Hematopoietic multipotent progenitor cell (in vitro differentiated cells): ENCODE data around the gene BLVRA. TPM values are rescaled to one million over a fixed set of nuclear protein-coding genes. Genes with fewer than 3 reads are reported as not detected.
"Not testable (repeated sequence)": the region's sequence is repeated elsewhere in the genome, so short reads cannot be mapped to it uniquely, and the experiment has no call there.

Experiments
- DNase-seq, 3 donors: peaks; one replicate each; pipeline ENCODE4 v3.0.0-alpha.2; 2011 to 2015; ENCODE audit warnings: low read depth in 2 of 3, low spot score in 2 of 3
- total RNA-seq: library from RNA; depleted of rRNA; stranded (reverse); fragments of >200 nt; gene quantifications from one replicate; pipeline ENCODE4 v1.2.3, GENCODE V29; 2012

The BLVRA gene
- total RNA-seq, 1 donor, result 22.6 TPM

DNA sequence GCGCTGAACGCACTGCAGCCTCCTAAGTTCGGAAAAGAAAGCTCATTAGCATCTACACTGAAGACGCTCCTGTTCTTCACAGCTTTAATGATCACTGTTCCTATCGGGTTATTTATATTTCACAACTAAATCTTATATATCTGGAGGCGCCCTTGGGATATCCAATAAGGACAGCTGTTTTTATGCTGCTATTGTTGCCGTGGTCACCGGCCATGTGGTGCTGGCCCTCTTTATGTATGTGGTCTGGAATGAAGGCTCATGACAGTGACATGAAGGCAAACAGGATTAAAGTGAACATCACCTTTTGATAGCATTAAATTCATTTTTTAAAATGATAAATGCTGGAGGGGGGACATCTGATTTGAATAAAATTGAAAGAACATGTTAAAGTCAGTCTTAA, 8.8 kb downstream of the BLVRA start:
- no peak for DNase-seq

DNA sequence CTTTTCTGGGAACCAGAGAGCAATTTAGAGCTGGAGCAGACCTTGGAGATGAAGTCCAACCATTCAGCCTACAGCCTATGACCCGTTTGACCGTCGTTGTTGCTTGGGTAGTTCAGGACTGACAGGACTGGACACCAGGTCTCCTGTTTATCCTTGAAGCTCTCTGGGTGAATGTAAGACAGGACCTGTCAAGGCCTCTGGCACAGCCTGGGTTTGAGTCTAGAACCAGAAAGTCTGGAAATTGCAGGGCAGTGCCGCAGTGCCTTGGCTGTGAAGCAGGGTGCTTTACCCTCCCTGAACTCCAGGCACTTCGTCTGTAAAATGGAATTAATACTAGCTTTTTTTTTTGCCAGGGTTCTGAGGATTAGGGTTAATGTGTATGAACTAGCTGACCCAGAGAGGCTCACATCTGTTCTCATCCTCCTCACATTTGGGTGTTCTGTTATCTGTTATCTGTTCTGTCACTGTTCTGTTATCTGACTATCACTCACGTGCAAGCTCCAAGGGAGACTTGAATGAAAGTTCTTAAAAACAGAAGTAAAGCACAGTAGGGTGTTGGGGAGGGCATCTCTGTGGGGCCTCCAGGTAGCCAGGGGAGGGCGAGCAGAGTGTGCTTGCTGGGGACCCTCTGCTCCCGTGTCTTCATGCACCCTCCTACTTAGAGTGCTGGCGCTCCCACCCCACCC, 9.9 kb downstream of the BLVRA start:
- no peak for DNase-seq

DNA sequence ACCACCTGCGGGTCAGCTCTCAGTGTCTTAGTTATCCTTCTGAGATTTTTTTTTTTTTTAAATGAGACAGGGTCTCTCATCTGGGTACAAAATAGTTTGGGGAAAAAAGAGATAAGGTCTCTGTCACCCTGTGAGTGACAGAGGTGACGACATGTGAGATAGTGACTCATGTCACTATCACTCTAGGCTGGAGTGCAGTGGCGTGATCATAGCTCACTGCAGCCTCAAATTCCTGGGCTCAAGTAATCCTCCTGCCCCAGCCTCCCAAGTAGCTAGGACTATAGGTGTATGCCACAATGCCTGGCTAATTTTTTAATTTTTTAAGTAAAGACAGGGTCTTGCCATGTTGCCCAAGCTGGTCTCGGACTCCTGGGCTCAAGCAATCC, 10.4 kb downstream of the BLVRA start:
- DNase-seq, result no peak

DNA sequence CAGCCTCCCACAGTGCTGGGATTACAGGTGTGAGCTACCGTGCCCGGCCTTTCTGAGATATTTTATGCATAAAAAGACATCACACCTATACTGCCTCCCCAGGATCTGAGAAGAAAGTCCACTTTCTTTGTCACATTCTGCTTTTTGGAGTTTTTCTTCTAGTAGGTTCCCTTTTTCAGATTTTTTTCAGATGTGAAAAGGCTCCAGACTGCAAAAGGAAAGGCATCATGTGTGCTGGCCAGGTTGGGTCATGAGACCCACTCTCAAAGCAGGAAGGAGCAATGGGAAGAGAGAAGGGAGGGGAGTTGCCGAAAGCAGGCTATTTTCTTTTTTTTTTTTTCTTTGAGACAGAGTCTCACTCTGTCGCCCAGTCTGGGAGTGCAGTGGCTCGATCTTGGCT, 10.8 kb downstream of the BLVRA start:
- peak in 2 of 3 donors; percentile 47 to 68 for DNase-seq

DNA sequence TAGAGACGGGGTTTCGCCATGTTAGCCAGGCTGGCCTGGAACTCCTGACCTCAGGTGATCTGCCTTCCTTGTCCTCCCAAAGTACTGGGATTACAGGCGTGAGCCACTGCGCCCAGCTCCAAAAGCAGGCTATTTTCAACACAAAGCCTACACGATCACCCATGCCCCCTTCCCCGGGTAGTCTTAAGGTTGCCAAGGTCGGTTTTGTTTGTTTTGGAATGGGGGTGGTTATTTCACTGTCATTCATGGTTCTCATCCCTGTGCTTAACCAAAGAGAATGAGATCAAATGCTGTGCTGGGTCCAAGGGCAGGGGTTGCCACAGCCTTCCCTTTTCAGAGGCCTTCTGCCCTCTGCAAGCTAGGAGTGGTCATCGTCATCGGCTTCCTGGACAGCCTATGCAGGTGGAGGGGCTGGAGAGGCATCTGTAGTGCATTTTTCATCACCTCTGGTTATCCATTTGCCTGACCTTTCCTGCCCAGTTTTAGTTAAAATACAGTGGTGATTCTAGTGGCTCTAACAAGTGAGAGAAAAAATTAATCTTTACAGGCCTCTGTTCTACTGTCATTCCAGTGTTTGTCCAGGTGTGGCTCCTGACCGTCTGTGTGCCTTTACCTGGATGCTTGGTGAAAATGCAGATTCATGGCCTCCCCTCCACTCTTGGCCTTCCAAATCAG, 11.4 kb downstream of the BLVRA start:
- no peak for DNase-seq

DNA sequence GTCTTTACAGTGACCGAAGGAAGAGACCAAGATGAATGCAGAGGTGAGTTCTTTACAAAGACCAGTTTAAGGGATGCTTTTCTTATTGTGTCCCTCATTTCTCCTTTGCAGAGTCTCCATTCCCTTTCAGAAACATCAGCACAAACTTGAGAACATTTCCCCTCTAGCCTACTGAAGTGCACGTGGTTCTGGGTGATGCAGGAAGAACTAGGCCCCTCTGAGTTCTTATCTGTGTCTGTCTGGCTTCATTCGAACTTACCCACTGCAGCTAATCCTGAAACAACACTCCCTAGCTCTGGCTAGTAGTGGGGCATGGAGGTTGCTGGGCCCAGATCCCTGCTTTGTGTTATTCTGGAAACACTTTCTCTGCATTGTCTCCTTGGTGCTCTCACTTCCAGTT, 12.6 kb downstream of the BLVRA start:
- no peak for DNase-seq

DNA sequence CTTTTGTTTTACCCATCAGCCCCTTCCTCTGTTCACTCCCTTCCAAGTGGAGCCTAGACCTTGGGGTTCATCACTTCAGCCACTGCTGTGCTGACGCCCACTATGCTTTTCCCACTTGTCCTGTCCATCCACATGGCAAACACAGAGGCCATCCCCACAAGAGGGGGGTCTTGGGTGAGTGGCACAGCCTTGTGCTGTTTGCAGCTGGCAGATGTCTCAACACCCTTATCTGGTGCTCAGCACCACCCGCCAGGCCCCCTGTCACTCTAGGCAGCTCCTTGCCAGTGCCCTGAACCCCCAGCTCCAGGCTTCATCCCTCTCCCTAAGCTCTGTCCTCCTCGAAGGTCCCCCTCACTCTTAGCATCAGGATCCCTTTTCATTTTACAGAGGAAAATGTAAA, 13.1 kb downstream of the BLVRA start:
- no peak for DNase-seq

DNA sequence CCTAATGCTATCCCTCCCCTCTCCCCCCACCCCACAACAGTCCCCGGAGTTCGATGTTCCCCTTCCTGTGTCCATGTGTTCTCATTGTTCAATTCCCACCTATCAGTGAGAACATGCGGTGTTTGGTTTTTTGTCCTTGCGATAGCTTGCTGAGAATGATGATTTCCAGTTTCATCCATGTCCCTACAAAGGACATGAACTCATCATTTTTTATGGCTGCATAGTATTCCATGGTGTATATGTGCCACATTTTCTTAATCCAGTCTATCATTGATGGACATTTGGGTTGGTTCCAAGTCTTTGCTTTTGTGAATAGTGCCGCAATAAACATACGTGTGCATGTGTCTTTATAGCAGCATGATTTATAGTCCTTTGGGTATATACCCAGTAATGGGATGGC, 14.8 kb downstream of the BLVRA start:
- not testable (repeated sequence) for DNase-seq

DNA sequence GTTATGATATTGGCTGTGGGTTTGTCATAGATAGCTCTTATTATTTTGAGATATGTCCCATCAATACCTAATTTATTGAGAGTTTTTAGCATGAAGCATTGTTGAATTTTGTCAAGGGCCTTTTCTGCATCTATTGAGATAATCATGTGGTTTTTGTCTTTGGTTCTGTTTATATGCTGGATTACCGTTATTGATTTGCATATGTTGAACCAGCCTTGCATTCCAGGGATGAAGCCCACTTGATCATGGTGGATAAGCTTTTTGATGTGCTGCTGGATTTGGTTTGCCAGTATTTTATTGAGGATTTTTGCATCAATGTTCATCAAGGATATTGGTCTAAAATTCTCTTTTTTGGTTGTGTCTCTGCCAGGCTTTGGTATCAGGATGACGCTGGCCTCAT, 16.8 kb downstream of the BLVRA start:
- DNase-seq, result not testable (repeated sequence)

DNA sequence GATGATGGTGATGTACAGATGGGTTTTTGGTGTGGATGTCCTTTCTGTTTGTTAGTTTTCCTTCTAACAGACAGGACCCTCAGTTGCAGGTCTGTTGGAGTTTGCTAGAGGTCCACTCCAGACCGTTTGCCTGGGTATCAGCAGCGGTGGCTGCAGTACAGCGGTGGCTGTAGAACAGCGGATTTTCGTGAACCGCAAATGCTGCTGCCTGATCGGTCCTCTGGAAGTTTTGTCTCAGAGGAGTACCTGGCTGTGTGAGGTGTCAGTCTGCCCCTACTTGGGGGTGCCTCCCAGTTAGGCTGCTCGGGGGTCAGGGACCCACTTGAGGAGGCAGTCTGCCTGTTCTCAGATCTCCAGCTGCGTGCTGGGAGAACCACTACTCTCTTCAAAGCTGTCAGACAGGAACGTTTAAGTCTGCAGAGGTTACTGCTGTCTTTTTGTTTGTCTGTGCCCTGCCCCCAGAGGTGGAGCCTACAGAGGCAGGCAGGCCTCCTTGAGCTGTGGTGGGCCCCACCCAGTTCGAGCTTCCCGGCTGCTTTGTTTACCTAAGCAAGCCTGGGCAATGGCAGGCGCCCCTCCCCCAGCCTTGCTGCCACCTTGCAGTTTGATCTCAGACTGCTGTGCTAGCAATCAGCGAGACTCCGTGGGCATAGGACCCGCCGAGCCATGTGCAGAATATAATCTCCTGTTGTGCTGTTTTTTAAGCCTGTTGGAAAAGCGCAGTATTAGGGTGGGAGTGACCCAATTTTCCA, 20.0 kb downstream of the BLVRA start:
- DNase-seq, result not testable (repeated sequence)

DNA sequence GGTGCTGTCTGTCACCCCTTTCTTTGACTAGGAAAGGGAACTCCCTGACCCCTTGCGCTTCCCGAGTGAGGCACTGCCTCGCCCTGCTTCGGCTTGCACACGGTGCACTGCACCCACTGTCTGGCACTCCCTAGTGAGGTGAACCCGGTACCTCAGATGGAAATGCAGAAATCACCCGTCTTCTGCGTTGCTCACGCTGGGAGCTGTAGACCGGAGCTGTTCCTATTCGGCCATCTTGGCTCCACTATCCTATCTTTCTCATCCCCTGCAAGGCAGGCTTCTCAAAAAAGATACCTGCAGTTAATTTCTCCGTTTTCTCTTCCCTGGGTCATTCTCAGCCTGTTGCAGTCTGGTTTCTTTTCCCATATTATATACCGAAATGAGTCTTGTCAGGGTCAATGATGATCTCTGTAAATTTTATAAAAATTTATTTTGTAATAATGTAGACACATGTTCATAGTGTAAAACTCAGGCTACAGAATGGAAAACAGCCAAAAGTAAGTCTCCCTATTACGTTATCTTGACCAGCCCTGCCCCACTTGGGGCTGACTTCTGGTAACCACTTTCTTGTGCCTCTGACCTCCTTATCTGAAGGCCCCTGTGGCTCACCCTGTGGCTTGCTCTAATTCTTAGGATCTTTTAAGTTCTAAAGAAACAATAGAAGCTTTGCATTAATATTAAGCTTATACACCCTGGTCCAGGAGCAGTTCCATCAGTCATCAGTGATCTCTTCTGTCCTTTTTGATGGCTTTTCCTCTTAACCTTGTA, 20.7 kb downstream of the BLVRA start:
- no peak for DNase-seq

DNA sequence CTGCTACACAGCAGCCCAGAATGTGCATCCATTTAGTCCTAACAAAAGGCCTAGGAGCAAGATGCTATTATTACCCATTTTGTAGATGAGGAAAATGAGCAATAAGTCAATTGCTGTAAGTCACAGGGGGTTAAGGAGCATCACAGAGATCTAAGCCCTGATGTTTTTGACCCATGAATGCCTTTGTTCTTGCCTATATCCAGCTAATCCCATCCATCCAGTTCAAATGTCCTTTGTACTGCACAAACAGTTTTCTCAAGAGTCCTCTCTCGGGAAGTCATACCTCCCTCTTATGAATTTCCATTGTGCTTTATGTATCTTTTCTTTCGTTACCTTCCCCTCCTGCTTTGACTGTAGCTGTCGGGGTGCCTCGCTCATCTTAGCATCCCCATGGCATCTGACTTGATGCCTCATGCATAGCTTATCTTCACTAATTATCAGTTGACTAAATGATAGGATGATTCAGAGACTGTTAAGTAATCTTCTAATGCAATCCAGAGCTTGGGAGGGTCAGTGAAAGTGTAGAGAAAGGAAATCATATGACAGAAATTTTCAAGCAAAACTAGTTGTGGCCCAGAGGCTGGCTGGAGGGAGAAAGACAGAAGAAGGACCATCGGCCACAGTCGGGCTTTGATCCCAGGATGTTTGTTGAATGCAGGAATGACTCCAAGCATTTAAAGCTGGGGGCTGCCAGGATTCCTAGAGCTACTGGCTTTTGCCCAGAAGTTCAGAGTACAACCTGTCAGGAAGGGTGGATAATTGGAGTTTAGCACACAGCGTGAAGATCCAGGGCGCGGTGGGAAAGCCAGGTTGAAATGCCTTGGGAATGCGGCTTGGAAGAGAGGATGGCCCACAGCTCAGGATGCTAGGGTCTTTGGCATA, 23.5 kb downstream of the BLVRA start:
- no peak for DNase-seq

DNA sequence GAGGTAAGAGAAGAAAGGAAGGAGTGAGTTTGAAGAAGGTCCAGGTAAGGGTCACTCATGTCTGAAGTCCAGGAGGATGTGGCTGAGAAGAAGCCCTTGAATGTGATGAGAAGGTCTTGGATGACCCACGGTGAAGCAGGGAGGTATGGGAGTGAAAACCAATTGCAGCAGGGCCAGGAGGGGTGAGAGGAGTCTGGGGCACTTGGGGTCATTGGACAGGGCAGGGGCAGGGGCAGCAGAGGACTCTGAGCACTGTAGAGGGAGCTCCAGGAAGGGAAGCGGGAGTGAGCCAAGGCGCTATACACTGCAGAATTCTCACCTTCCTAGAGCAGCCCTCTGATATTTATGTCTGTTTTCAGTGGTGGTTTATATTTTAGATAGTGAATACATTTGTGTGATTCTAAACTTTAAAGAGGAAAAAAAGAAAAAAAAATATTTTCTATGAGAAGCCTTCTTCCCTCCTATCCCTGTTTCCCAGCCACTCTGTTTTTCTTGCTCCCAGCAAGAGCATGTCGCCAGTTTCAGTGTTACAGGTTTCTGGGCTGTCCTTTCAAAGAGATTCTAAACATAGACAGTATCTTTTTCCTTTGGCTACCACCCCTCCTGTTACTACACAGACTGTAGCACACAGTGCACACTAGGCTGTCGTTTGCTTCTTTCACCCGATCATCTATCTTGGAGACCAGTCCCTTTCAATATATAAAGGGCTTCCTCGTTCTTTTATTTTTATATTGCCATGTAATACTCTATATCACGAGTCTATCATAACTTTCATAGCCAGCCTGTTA, 24.5 kb downstream of the BLVRA start:
- DNase-seq, result no peak

DNA sequence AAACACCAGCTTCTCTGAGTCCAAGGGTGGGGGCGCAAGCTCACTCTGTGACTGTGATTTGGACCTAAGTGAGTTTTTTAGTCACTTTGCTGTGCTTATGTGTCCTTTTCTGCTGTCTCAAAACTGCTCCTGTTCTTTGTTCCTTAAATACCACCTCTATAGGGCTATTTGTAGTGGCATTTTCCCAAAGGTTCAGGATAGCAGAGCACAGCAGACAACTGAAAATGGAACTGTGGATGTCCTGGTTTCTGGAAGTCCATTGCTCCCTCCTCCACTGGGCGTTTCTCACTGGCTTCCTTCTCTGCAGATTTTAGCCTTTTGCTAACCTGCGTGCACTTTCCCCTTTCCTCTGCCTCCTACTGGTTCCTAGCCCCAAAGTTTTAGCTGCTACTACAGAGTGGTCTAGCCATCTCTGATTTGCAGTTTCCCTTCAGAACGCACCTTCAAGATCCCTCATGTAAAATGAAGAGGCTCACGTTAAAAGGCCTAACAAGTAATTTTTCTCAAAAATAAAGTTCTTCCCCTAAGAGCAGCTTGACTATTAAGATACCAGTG, 25.6 kb downstream of the BLVRA start:
- DNase-seq, result no peak

DNA sequence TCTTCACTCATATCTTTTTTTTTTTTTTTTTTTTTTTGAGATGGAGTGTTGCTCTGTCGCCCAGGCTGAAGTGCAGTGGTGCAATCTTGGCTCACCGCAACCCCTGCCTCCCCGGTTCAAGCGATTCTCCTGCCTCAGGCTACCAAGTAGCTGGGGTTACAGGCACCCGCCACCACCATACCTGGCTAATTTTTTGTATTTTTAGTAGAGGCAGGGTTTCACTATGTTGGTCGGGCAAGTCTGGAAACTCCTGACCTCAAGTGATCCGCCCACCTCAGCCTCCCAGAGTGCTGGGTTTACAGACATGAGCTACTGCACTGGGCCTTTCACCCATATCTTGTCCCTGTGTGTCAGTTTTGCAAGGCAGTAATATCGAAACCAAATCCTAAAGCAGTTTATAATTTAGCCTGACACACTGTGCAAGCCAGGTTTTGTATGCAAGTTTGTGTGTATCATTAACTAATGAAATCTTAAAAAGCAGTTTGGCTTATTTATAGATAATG, 26.2 kb downstream of the BLVRA start:
- DNase-seq, result not testable (repeated sequence)

DNA sequence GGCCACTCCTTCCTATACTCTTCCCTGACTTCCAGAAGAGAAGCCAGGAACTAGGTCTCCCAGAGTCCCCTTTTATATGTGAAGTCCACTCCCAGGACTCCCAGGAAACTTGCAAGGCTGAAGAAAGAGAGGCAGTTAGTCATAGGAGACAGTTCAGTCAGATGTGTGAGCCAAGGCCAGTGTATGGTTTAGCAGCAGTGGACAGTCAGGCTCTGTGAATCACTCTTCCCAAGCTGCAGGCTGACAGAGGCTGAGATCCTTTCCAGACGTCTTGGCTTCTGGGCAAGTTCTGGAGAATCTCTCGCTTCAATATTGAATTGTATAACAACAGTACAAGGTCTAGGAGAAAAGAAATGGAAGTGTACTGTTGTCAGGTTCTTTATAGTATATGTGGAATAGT, 26.9 kb downstream of the BLVRA start:
- DNase-seq, result no peak

DNA sequence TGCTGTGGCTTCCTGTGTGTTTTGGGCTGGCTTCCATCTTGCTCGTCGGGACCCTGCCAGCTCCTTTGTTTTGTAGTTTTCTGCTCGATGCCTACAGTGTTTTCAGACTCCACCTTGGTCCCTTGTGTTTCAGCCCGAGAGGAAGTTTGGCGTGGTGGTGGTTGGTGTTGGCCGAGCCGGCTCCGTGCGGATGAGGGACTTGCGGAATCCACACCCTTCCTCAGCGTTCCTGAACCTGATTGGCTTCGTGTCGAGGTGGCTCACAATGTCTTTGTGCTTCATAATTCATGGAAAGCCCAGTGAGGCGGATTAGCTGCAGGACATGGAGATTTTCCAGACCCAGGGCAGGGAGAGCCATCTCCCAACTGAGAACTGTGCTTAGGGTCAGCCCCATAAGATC, 29.3 kb downstream of the BLVRA start:
- DNase-seq, result no peak

DNA sequence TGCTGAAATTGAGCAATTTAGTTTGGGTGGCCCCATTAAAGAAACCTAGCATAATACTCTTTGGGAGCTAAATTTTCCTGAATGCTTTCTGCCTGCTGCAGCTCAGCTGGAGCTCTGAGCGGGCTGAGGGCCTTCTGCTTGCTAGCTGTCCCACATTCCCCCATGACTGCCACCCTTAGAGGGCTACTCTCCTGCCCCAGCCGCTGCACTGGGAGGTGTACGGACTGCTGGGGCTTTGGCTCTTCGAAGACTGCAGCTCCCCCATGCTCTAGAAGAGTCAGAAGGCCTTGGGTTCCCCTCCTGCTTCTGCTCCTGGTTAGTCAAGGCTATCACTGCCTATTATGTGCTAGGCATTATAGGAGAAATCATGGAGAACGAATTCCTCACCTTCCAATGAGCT, 31.5 kb downstream of the BLVRA start:
- no peak for DNase-seq

DNA sequence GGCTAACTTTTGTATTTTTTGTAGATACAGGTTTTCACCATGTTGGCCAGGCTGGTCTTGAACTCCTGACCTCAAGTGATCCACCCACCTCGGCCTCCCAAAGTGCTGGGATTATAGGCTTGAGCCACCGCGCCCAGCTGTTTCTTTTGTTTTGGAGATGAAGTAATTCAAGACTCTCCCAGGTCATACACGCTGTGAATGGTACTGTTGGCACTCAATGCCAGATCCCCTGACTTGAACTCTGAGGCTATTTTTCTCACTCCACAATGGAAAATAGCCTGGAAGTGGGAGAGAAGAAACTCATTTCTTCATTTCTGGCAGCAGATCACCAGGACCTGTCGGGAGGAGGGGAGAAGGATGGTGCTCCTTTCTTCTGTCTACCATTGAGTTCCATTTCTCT, 32.4 kb downstream of the BLVRA start:
- DNase-seq, result no peak
